ENCODE measurements around the gene RHOD.

DNA sequence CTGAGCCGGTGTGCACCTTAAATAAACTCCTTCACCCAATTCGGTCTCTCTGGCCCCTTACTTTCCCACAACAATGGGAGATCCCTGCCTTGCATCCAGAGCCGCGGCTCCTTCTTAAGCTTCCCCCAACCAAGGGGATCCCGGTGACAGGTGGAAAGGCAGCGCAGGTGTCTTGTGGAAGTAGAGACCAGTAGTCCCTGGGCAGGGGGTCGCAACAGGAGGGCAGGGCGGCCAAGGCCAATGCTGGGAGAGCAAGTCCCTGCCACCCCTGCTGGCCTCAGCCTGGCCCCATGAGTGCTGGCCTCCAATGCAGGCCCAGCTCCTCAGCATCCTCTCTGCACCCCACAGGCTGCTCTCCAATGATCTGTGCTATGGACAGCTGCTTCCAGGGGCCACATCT lies 41.6 kb upstream of the RHOD start:
- TF ChIP-seq CTCF (IDR thresholded peaks at IDR 0.05 in 2 of 3, conservative IDR thresholded peaks at IDR 0.05 in 1 of 3; ENCODE audit: control insufficient read depth in 2 of 3, extremely low read depth in 1 of 3, insufficient read depth in 1 of 3, low read depth in 3 of 3, low read length in 3 of 3) (no peak), EP300 (IDR thresholded peaks at IDR 0.05; ENCODE audit: borderline replicate concordance in 1 of 2, control insufficient read depth in 1 of 2, low read depth in 2 of 2, low read length in 2 of 2) (no peak), SREBF2 (IDR thresholded peaks at IDR 0.05; ENCODE audit: low read length) (no peak), FOS (IDR thresholded peaks at IDR 0.05; ENCODE audit: borderline replicate concordance, extremely low read depth, insufficient read length) (no peak)
